ENCODE results near the gene NACA2.
"Not testable (repeated sequence)": the region's sequence is repeated elsewhere in the genome, so short reads cannot be mapped to it uniquely, and the experiment has no call there.

The NACA2 gene

GRCh38 chr17:61579347-61579746 is 11.7 kb downstream of the NACA2 start:
- H3K4me1 ChIP-seq (ENCODE audit: control insufficient read depth in 1 of 2, insufficient read depth in 1 of 2, low read depth in 1 of 2, low read length in 1 of 2): no peaks in the 10 kb centered on the region
- peaks cover 85% of the 10 kb centered on the region for H3K27me3 ChIP-seq
- H3K36me3 ChIP-seq: no peaks in the 10 kb centered on the region
- no peaks in the 10 kb centered on the region for H3K9me3 ChIP-seq
- no peak overlapping the region for H3K27ac ChIP-seq
- H3K4me3 ChIP-seq (ENCODE audit: low read depth in 1 of 2, low read length in 1 of 2): no peak overlapping the region
- no peak for TF ChIP-seq CTCF (IDR thresholded peaks at IDR 0.05)

- no peak for TF ChIP-seq CTCF (IDR thresholded peaks at IDR 0.05)
- no peaks in the 10 kb centered on the region for H3K4me1 ChIP-seq (ENCODE audit: control insufficient read depth in 1 of 2, insufficient read depth in 1 of 2, low read depth in 1 of 2, low read length in 1 of 2)
These were observed 12.4 kb downstream of the NACA2 start for GRCh38 chr17:61578645-61579044.

GRCh38 chr17:61575983-61576382 is 15.0 kb downstream of the NACA2 start:
- Histone ChIP-seq H3K36me3 (no peaks in the 10 kb centered on the region), H3K4me3 (ENCODE audit: low read depth in 1 of 2, low read length in 1 of 2) (no peak overlapping the region), H3K27me3 (peaks cover 70% of the 10 kb centered on the region), H3K9me3 (no peaks in the 10 kb centered on the region), H3K4me1 (ENCODE audit: control insufficient read depth in 1 of 2, insufficient read depth in 1 of 2, low read depth in 1 of 2, low read length in 1 of 2) (no peaks in the 10 kb centered on the region), H3K27ac (no peak overlapping the region)
- TF ChIP-seq CTCF (IDR thresholded peaks at IDR 0.05): no peak

More at GRCh38 chr17:61578645-61579044, 12.4 kb downstream of the NACA2 start:
- Histone ChIP-seq H3K36me3 (no peaks in the 10 kb centered on the region), H3K27ac (no peak overlapping the region), H3K27me3 (peaks cover 92% of the 10 kb centered on the region), H3K4me3 (ENCODE audit: low read depth in 1 of 2, low read length in 1 of 2) (no peak overlapping the region), H3K9me3 (no peaks in the 10 kb centered on the region)

- H3K4me3 ChIP-seq (ENCODE audit: low read depth in 1 of 2, low read length in 1 of 2): no peak overlapping the region
- H3K9me3 ChIP-seq: no peaks in the 10 kb centered on the region
- H3K27ac ChIP-seq: no peak overlapping the region
- no peaks in the 10 kb centered on the region for H3K4me1 ChIP-seq (ENCODE audit: control insufficient read depth in 1 of 2, insufficient read depth in 1 of 2, low read depth in 1 of 2, low read length in 1 of 2)
- H3K36me3 ChIP-seq: no peaks in the 10 kb centered on the region
- no peak for TF ChIP-seq CTCF (IDR thresholded peaks at IDR 0.05)
- peaks cover 65% of the 10 kb centered on the region for H3K27me3 ChIP-seq
These were observed 15.6 kb downstream of the NACA2 start for GRCh38 chr17:61575352-61575975.

- TF ChIP-seq CTCF (IDR thresholded peaks at IDR 0.05): no peak
- no peaks in the 10 kb centered on the region for H3K4me1 ChIP-seq (ENCODE audit: control insufficient read depth in 1 of 2, insufficient read depth in 1 of 2, low read depth in 1 of 2, low read length in 1 of 2)
- H3K4me3 ChIP-seq (ENCODE audit: low read depth in 1 of 2, low read length in 1 of 2): no peak overlapping the region
- H3K27me3 ChIP-seq: peaks cover 58% of the 10 kb centered on the region
- H3K27ac ChIP-seq: no peak overlapping the region
- H3K36me3 ChIP-seq: no peaks in the 10 kb centered on the region
- H3K9me3 ChIP-seq: no peaks in the 10 kb centered on the region
These were observed 16.3 kb downstream of the NACA2 start for GRCh38 chr17:61574542-61575351.

GRCh38 chr17:61572547-61572946 is 18.5 kb downstream of the NACA2 start:
- H3K4me1 ChIP-seq (ENCODE audit: control insufficient read depth in 1 of 2, insufficient read depth in 1 of 2, low read depth in 1 of 2, low read length in 1 of 2); H3K4me3 ChIP-seq (ENCODE audit: low read depth in 1 of 2, low read length in 1 of 2); H3K9me3 ChIP-seq; H3K27ac ChIP-seq; H3K36me3 ChIP-seq: not testable (repeated sequence)
- peaks cover 41% of the 10 kb centered on the region for H3K27me3 ChIP-seq

All from neutrophil (primary cell).